WERI-Rb-1 (cell line): ENCODE data around the gene ENAH.

Experiments used
- DNase-seq: peaks from one replicate; pipeline ENCODE4 v3.0.0-alpha.2; 2020
- H3K27ac ChIP-seq: fragments of 250-450 bp; sonication (Bioruptor Pico); 2 replicates; pipeline ENCODE4 v1.5.1; 2020; ENCODE audit warnings: mild to moderate bottlenecking, moderate library complexity
- H3K27me3 ChIP-seq: fragments of 250-450 bp; sonication (Bioruptor Pico); 2 replicates; pipeline ENCODE4 v1.5.1; 2021; ENCODE audit warnings: mild to moderate bottlenecking, low read depth, moderate library complexity; ENCODE audit not compliant: insufficient read depth, severe bottlenecking
- H3K36me3 ChIP-seq: fragments of 250-450 bp; sonication (Bioruptor Pico); 2 replicates; pipeline ENCODE4 v1.5.1; 2020; ENCODE audit warnings: mild to moderate bottlenecking, moderate library complexity
- H3K4me3 ChIP-seq: 2 replicates; pipeline ENCODE4 v1.5.1; 2011; ENCODE audit warnings: low read depth, mild to moderate bottlenecking, control low read depth, low read length
- H3K9me3 ChIP-seq: fragments of 250-450 bp; sonication (Bioruptor Pico); 2 replicates; pipeline ENCODE4 v1.5.1; 2021; ENCODE audit warnings: mild to moderate bottlenecking, moderate library complexity; ENCODE audit not compliant: severe bottlenecking
- CTCF ChIP-seq: IDR thresholded peaks from 2 replicates; pipeline ENCODE4 v1.5.1; 2011; ENCODE audit warnings: low read depth, mild to moderate bottlenecking, control low read depth, inconsistent platforms, low read length

Gene ENAH

GRCh38 chr1:225460021-225460736 is 192.7 kb downstream of the ENAH start:
- H3K4me3 ChIP-seq, result peak overlapping the region; percentile 22
- DNase-seq, result peak; percentile 47
- TF ChIP-seq CTCF, result peak; percentile 10; the same call in 1 of the 2 replicates
- no peaks in the 10 kb centered on the region for H3K27me3 ChIP-seq
- H3K9me3 ChIP-seq, result no peaks in the 10 kb centered on the region
- H3K36me3 ChIP-seq, result no peaks in the 10 kb centered on the region
- no peak overlapping the region; the same call in 1 of the 2 replicates for H3K27ac ChIP-seq

GRCh38 chr1:225458222-225458631 is 194.7 kb downstream of the ENAH start:
- TF ChIP-seq CTCF, result no peak
- Histone ChIP-seq H3K27me3 (no peaks in the 10 kb centered on the region), H3K27ac (no peak overlapping the region), H3K36me3 (no peaks in the 10 kb centered on the region), H3K4me3 (no peak overlapping the region), H3K9me3 (no peaks in the 10 kb centered on the region)
- no peak for DNase-seq

GRCh38 chr1:225454733-225455132 is 198.2 kb downstream of the ENAH start:
- no peak for TF ChIP-seq CTCF
- H3K27me3 ChIP-seq, result no peaks in the 10 kb centered on the region
- H3K36me3 ChIP-seq, result no peaks in the 10 kb centered on the region
- no peaks in the 10 kb centered on the region for H3K9me3 ChIP-seq
- DNase-seq, result no peak
- no peak overlapping the region for H3K27ac ChIP-seq
- no peak overlapping the region for H3K4me3 ChIP-seq

- Histone ChIP-seq H3K27ac (no peak overlapping the region), H3K4me3 (no peak overlapping the region), H3K9me3 (no peaks in the 10 kb centered on the region), H3K27me3 (no peaks in the 10 kb centered on the region), H3K36me3 (no peaks in the 10 kb centered on the region)
- TF ChIP-seq CTCF, result no peak
- DNase-seq, result no peak
Measured at GRCh38 chr1:225453797-225454648, 198.9 kb downstream of the ENAH start.

- H3K36me3 ChIP-seq, result no peaks in the 10 kb centered on the region
- H3K27ac ChIP-seq, result no peak overlapping the region
- H3K27me3 ChIP-seq, result no peaks in the 10 kb centered on the region
- DNase-seq, result no peak
- H3K9me3 ChIP-seq, result no peaks in the 10 kb centered on the region
- TF ChIP-seq CTCF, result no peak
- no peak overlapping the region for H3K4me3 ChIP-seq
Measured at GRCh38 chr1:225451840-225452515, 200.9 kb downstream of the ENAH start.
